Cardiac septum (tissue), 1 donor: ENCODE data around the gene CCN5. TPM values are rescaled to one million over a fixed set of nuclear protein-coding genes. Genes with fewer than 3 reads are reported as not detected.

Source experiments
- DNase-seq: peaks from one replicate; pipeline ENCODE4 v3.0.0-alpha.2; 2020; ENCODE audit warnings: low spot score
- intact Hi-C: fragments of 100-400 bp; cut with DNase I; formaldehyde crosslinking; loops from one replicate; pipeline ENCODE4 v1.14.0; 2022
- total RNA-seq: library from RNA; stranded (reverse); fragmentation: NEBNext Ultra II Directional; extraction: Animal tissue kit (Norgen Biotek cat#: 25700); gene quantifications from one replicate; pipeline ENCODE4 v1.2.1, GENCODE V29; 2021
- donor health status: DM: no; HTN: no; CAD: no.

The CCN5 gene
- total RNA-seq, 1 donor from 2014 or later: 29.3 TPM

DNA sequence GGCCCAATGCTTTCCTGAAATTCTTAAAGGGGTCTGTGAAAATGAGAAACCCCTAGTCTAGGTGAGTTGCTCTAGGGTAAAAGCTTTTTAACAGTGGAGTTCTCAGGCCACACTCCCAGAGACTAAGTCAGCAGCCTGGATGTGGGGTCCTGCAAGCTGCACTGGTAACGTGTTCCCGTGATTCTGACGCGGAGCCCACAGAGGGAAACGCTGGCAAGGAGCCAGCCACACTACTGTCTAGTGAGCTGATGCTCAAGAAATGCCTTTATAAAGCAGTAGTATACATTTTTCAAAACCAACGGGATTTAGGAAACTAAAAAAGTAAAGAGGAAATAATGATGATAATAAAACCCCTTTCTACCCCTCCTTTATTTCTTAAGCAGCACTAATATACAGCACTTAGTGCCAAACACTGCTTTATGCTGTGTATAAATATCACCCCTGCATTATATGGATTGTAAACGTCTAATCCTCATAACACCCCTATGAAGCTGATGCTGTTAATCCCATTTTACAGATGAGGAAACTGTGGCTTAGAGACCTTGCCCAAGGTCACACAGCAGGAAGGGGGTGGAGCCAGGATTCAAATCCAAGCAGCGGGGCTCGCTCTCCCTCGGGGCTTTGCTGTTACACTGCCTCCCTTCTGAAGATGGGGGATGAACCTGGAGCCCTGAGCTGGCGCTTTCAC lies 55.5 kb downstream of the CCN5 start:
- no peak for DNase-seq
- intact Hi-C loops: no loop called here

DNA sequence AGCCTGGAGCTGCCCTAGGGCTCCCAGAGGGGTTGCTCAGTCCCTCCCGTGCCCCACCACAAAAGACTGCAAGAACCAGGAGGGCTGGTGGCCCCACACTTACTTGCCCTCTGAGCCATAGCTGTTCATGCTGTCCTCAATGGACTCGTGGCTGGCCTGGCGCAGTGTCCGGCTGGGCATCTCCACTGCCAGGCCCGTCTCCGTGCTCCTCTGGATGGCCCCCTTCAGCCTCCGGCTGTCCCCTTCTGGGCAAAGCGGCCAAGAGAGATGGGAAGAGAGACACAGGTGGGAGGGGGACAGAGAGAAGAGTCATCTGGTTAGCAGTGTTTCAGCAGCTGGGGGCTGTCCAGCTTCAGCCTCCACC lies 56.0 kb downstream of the CCN5 start:
- DNase-seq: no peak
- intact Hi-C loops: no loop called here

DNA sequence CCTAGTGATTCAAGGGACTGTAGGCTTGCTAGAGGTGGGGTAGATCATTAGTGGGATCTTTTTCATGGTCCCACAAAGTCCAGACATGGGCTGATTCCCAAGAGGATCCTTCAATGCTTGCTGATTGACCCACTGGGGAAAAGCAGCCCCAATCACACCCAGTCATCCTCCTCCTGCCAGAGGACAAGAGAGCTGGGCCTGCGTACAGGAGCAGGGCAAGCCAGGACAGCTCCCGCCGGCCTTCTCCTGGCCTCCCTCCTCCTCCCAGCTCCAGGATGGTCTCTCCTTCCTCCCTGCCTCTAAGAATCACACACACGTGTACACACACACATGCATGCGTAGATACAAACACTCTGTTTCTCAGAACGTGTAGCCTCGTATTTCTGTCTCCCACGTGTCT lies 57.5 kb downstream of the CCN5 start:
- intact Hi-C loops: no loop called here
- no peak for DNase-seq

DNA sequence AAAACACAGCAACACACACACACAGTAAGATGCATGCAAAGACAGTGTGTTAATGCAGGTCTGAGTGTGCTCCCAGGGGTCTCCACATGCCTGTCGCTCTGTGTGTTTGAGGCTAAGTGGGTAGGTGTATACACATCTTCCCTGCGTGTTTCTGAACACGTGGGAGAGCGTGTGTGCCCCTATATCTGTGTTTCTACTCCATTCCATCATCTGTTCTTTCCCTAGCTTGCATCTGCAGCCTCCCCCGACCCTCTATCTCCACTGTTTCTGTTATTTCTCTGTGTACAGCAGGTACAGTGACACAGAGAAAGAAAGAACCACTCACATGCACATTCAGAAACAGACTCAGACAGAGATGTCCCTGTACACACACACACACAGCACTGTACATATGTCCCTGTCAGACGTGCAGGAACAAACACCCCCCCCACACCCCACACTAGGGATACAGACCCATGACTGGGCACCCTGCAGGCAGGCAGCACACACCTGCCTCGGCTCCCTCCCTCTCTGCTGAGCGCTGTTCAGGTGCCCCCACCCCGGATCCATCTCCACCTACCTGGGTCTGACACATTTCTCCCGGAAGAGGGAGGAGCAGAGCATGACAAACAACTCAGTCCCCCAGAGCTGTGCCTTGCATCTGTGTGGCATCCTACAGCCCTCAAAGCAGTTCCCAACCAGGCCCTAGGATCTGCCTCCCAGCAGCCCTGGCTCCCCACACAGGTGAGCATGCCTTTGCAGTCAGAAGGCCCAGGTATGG lies 58.1 kb downstream of the CCN5 start:
- intact Hi-C loops: no loop called here
- no peak for DNase-seq

DNA sequence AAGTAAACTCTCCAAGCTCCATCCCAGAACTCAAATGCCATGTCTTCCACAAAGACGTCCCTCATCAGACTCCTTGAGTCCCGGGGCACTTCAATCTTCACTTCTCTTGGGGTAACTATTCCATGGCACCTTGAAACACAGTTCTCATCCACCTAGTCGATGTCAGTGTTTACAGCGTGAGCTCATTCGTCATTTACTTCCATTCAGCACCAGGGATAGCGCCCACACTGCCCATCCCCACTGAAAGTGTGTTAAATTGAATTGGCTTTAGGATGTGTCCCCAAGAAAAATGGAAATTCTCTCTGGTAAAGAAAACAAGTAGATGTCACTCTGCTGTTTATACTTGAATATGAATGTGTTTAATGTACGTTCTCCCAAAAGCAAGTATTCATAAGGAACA lies 61.8 kb downstream of the CCN5 start:
- no peak for DNase-seq
- intact Hi-C loops: no loop called here

Other genes starting within 250 kb of the CCN5 start
- gene TTPAL, start 239.5 kb upstream of the CCN5 start, total RNA-seq: 5.3 TPM
- 94.3 TPM for gene SERINC3, start 193.3 kb upstream of the CCN5 start, total RNA-seq
- 274 TPM for gene PKIG, start 132.8 kb upstream of the CCN5 start, total RNA-seq
- gene ADA, start 63.7 kb upstream of the CCN5 start, total RNA-seq: 4.1 TPM
- 0.97 TPM for gene KCNK15, start 30.5 kb downstream of the CCN5 start, total RNA-seq
- 0.27 TPM for gene RIMS4, start 95.2 kb downstream of the CCN5 start, total RNA-seq
- 118 TPM for gene YWHAB, start 170.3 kb downstream of the CCN5 start, total RNA-seq
- gene PABPC1L, start 194.7 kb downstream of the CCN5 start, total RNA-seq: 4.7 TPM
- 10.7 TPM for gene TOMM34, start 245.0 kb downstream of the CCN5 start, total RNA-seq